Kidney epithelial cell (primary cell): ENCODE results near the gene CAMTA1. TPM values are rescaled to one million over a fixed set of nuclear protein-coding genes. Genes with fewer than 3 reads are reported as not detected.
A peak's percentile ranks its signal among the peaks of the same experiment; 100 is the strongest.

Source experiments
- DNase-seq: peaks from one replicate; pipeline ENCODE4 v3.0.0-alpha.2; 2010; ENCODE audit warnings: low read depth
- H3K27me3 ChIP-seq: 2 replicates; pipeline ENCODE4 v1.6.0; 2011; ENCODE audit warnings: low read length; ENCODE audit not compliant: control insufficient read depth, insufficient read depth
- H3K36me3 ChIP-seq: 2 replicates; pipeline ENCODE4 v1.5.1; 2011; ENCODE audit warnings: low read length; ENCODE audit not compliant: control insufficient read depth, insufficient read depth
- H3K4me3 ChIP-seq: 2 replicates; pipeline ENCODE4 v1.5.1; 2011; ENCODE audit warnings: low read depth, mild to moderate bottlenecking, control low read depth, low read length
- CTCF ChIP-seq: IDR thresholded peaks from 2 replicates; pipeline ENCODE4 v1.5.1; 2011; ENCODE audit warnings: mild to moderate bottlenecking, moderate library complexity, low read length, control low read depth, inconsistent platforms; ENCODE audit not compliant: insufficient read depth, poor library complexity, severe bottlenecking
- total RNA-seq: library from RNA; depleted of rRNA; stranded (reverse); fragments of >200 nt; gene quantifications from 2 replicates; pipeline ENCODE4 v1.2.3, GENCODE V29; 2015

The CAMTA1 gene
- total RNA-seq, 1 donor from 2014 or later: 76.5 TPM

- Histone ChIP-seq H3K27me3 (no peaks in the 10 kb centered on the region), H3K4me3 (no peak overlapping the region), H3K36me3 (no peaks in the 10 kb centered on the region)
- no peak for DNase-seq
- TF ChIP-seq CTCF: no peak
Observed at GRCh38 chr1:7399514-7400125, 614.4 kb downstream of the CAMTA1 start.

- Histone ChIP-seq H3K27me3 (no peaks in the 10 kb centered on the region), H3K4me3 (no peak overlapping the region), H3K36me3 (no peaks in the 10 kb centered on the region)
- DNase-seq: no peak
- TF ChIP-seq CTCF: no peak
Observed at GRCh38 chr1:7400566-7400965, 615.3 kb downstream of the CAMTA1 start.

GRCh38 chr1:7401814-7402547 is 616.7 kb downstream of the CAMTA1 start:
- TF ChIP-seq CTCF: no peak
- peak; percentile 100 for DNase-seq
- Histone ChIP-seq H3K36me3 (no peaks in the 10 kb centered on the region), H3K4me3 (no peak overlapping the region), H3K27me3 (no peaks in the 10 kb centered on the region)

- no peaks in the 10 kb centered on the region for H3K27me3 ChIP-seq
- no peak for TF ChIP-seq CTCF
- no peaks in the 10 kb centered on the region for H3K36me3 ChIP-seq
- no peak for DNase-seq
- H3K4me3 ChIP-seq: no peak overlapping the region
Observed at GRCh38 chr1:7402548-7402850, 617.2 kb downstream of the CAMTA1 start.

- no peak for DNase-seq
- H3K4me3 ChIP-seq: no peak overlapping the region
- no peaks in the 10 kb centered on the region for H3K27me3 ChIP-seq
- TF ChIP-seq CTCF: no peak
- no peaks in the 10 kb centered on the region for H3K36me3 ChIP-seq
Observed at GRCh38 chr1:7403265-7404045, 618.2 kb downstream of the CAMTA1 start.
